Effector memory CD8-positive, alpha-beta T cell (primary cell): Measurements from ENCODE around the gene DMRTB1.

ENCODE experiments used
- ATAC-seq: fragments of 150-1000 bp; cut with Tn5 transposase; replicated peaks from 2 replicates; pipeline ENCODE4 v1.10.0; 2021; ENCODE audit warnings: mild to moderate bottlenecking, moderate library complexity
- DNase-seq, 3 experiments: peaks; one replicate each; pipeline ENCODE4 v3.0.0; 2021
- H3K27ac Mint-ChIP-seq, 2 donors: one replicate each; pipeline ENCODE4 v1.8.0; 2022; ENCODE audit warnings: mild to moderate bottlenecking in 2 of 2, mixed read lengths in 2 of 2, moderate library complexity in 2 of 2
- H3K27me3 Mint-ChIP-seq, 2 donors: one replicate each; pipeline ENCODE4 v1.8.0; 2022; ENCODE audit warnings: mixed read lengths in 2 of 2
- H3K36me3 Mint-ChIP-seq: one replicate; pipeline ENCODE4 v1.8.0; 2022; ENCODE audit warnings: mild to moderate bottlenecking, moderate library complexity, mixed read lengths; ENCODE audit not compliant: insufficient read depth
- H3K4me1 Mint-ChIP-seq, 2 donors: one replicate each; pipeline ENCODE4 v1.8.0; 2022; ENCODE audit warnings: low read depth in 2 of 2, mixed read lengths in 2 of 2
- H3K4me3 Mint-ChIP-seq, 2 donors: one replicate each; pipeline ENCODE4 v1.8.0; 2022; ENCODE audit warnings: mild to moderate bottlenecking in 2 of 2, mixed read lengths in 2 of 2, moderate library complexity in 2 of 2
- H3K9me3 Mint-ChIP-seq, 2 donors: one replicate each; pipeline ENCODE4 v1.8.0; 2022; ENCODE audit warnings: mixed read lengths in 2 of 2

The DMRTB1 gene

GRCh38 chr1:53507116-53507820 is 48.1 kb downstream of the DMRTB1 start:
- H3K9me3 Mint-ChIP-seq: no peaks in the 10 kb centered on the region
- H3K4me1 Mint-ChIP-seq: peaks cover 3 to 4% of the 10 kb centered on the region in 2 donors
- no peak for DNase-seq
- H3K4me3 Mint-ChIP-seq: no peak overlapping the region
- H3K36me3 Mint-ChIP-seq: no peaks in the 10 kb centered on the region
- H3K27me3 Mint-ChIP-seq: peaks cover 0 to 9% of the 10 kb centered on the region in 2 donors
- ATAC-seq: no peak
- H3K27ac Mint-ChIP-seq: no peak overlapping the region

GRCh38 chr1:53508056-53508990 is 49.1 kb downstream of the DMRTB1 start:
- H3K9me3 Mint-ChIP-seq: no peaks in the 10 kb centered on the region
- H3K4me1 Mint-ChIP-seq: peaks cover 3 to 4% of the 10 kb centered on the region in 2 donors
- no peak overlapping the region for H3K4me3 Mint-ChIP-seq
- peaks cover 0 to 13% of the 10 kb centered on the region in 2 donors for H3K27me3 Mint-ChIP-seq
- ATAC-seq (no peak), DNase-seq (no peak)
- H3K36me3 Mint-ChIP-seq: no peaks in the 10 kb centered on the region
- H3K27ac Mint-ChIP-seq: no peak overlapping the region

DNA sequence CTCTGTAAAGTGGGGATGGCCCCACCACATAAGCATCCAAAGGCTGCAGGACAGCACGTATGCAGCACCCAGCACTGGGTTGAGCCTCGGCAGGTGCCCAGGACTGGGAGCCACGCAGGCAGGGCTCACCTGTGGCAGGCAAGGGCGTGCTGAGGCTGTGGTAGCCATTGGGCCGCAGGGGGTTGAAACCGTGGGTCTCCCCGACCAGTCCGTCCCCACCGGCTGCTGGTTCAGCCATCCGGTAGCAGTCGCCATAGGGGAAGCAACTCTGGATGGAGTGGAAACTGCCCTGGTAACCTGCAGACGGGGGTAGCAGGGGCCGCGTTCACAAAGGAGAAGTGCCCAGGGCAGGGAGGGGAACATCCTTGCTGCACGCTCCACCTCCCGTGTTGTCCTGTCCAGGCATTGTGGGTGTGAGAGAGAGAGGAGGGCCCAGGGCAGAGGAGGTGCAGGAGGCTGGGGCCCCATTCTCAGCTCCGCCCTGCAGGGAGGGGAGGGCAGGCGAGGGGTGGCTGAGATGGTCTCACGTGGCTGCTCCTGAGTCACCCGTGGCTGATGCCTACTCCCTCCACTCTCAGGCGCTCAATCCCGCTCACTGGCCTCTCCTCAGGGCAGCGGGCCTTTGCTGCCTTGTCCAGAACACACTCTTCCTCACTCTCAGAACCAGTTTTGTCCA is 49.9 kb downstream of the DMRTB1 start:
- ATAC-seq (peak; percentile 79), DNase-seq (no peak)
- H3K36me3 Mint-ChIP-seq: no peaks in the 10 kb centered on the region
- no peaks in the 10 kb centered on the region for H3K9me3 Mint-ChIP-seq
- no peak overlapping the region for H3K27ac Mint-ChIP-seq
- peaks cover 3 to 4% of the 10 kb centered on the region in 2 donors for H3K4me1 Mint-ChIP-seq
- peaks cover 0 to 13% of the 10 kb centered on the region in 2 donors for H3K27me3 Mint-ChIP-seq
- no peak overlapping the region for H3K4me3 Mint-ChIP-seq

DNA sequence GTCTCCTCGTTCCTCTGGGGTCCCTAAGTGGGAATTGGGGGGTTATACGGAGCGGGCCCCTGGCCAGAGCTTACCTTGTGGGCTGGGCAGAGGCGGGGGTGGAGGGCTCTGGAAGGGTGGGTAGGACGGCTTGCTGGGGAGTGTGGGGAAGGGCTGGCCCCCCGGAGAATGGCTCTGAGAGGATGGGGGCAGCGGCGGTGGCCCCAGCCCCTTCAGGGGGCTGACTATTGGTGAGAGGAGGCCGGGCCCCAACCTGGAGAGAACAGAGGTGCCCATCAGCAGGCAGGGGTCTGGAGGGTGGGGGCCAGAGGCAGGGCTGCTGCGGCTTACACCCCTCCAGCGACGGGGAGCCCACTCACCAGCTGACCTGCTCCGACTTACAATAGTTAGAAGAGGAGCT is 50.6 kb downstream of the DMRTB1 start:
- H3K36me3 Mint-ChIP-seq: no peaks in the 10 kb centered on the region
- no peak for ATAC-seq
- DNase-seq: no peak
- peaks cover 3 to 4% of the 10 kb centered on the region in 2 donors for H3K4me1 Mint-ChIP-seq
- H3K27ac Mint-ChIP-seq: no peak overlapping the region
- no peak overlapping the region for H3K4me3 Mint-ChIP-seq
- H3K9me3 Mint-ChIP-seq: no peaks in the 10 kb centered on the region
- peaks cover 0 to 12% of the 10 kb centered on the region in 2 donors for H3K27me3 Mint-ChIP-seq

DNA sequence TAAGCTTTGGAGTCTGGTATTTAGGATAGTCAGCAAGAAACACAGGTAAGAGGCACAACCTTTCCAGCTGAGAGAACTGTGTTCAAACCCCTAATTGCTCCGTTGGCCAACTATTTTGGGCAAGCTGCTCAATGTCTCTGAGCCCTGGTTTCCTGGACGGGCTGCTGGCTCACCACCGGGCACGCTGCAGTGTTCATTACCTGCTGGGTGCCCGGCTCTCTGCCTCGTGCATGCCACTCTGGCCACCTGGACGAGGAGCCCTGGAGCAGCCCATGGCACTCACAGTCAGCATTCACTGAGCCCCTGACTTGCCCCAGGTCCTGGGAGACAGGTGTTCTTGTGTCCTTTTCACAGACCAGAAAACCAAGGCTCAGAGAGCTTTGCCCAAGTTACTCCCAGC is 51.0 kb downstream of the DMRTB1 start:
- no peak overlapping the region for H3K4me3 Mint-ChIP-seq
- peaks cover 0 to 12% of the 10 kb centered on the region in 2 donors for H3K27me3 Mint-ChIP-seq
- H3K4me1 Mint-ChIP-seq: peaks cover 3 to 4% of the 10 kb centered on the region in 2 donors
- H3K36me3 Mint-ChIP-seq: no peaks in the 10 kb centered on the region
- no peak overlapping the region for H3K27ac Mint-ChIP-seq
- DNase-seq: no peak
- H3K9me3 Mint-ChIP-seq: no peaks in the 10 kb centered on the region
- no peak for ATAC-seq

DNA sequence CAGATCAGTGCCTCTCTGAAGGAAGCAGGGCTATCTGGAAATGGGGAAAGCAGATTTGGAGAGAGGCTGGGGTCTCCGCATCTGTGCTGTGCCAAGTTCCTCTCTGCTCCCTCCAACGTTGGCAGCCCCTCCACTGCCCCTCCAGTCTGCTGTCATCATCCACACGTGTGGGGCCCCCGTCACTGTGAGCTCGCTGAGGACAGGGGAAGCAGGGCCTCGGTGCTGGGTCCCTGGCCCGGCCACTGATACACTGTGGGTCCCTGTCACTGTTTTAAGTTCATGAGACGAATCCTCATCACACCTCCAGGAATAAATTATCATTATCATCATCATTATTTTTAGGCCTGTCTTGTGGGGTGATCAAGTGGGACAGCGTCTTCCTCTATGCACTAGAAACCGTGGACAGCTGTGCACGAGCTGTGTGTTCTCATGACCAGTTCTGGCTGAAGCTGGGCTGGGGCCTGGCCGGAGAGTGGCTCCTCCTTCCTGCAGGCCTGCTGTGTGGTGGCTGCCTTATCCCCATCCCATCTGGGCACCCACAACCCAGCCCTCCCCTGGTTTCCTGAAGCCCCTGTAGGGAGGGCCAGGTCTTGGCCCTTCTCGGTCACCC is 52.2 kb downstream of the DMRTB1 start:
- H3K27ac Mint-ChIP-seq: no peak overlapping the region
- H3K36me3 Mint-ChIP-seq: peaks cover 2% of the 10 kb centered on the region
- no peak overlapping the region for H3K4me3 Mint-ChIP-seq
- H3K9me3 Mint-ChIP-seq: no peaks in the 10 kb centered on the region
- ATAC-seq: no peak
- H3K27me3 Mint-ChIP-seq: peaks cover 0 to 12% of the 10 kb centered on the region in 2 donors
- peaks cover 3 to 4% of the 10 kb centered on the region in 2 donors for H3K4me1 Mint-ChIP-seq
- DNase-seq: no peak

GRCh38 chr1:53511933-53512806 is 53.0 kb downstream of the DMRTB1 start:
- H3K36me3 Mint-ChIP-seq: peaks cover 2% of the 10 kb centered on the region
- H3K27me3 Mint-ChIP-seq: peaks cover 0 to 12% of the 10 kb centered on the region in 2 donors
- H3K9me3 Mint-ChIP-seq: no peaks in the 10 kb centered on the region
- H3K4me1 Mint-ChIP-seq: peaks cover 3 to 4% of the 10 kb centered on the region in 2 donors
- H3K4me3 Mint-ChIP-seq: no peak overlapping the region
- ATAC-seq (no peak), DNase-seq (no peak)
- no peak overlapping the region for H3K27ac Mint-ChIP-seq

DNA sequence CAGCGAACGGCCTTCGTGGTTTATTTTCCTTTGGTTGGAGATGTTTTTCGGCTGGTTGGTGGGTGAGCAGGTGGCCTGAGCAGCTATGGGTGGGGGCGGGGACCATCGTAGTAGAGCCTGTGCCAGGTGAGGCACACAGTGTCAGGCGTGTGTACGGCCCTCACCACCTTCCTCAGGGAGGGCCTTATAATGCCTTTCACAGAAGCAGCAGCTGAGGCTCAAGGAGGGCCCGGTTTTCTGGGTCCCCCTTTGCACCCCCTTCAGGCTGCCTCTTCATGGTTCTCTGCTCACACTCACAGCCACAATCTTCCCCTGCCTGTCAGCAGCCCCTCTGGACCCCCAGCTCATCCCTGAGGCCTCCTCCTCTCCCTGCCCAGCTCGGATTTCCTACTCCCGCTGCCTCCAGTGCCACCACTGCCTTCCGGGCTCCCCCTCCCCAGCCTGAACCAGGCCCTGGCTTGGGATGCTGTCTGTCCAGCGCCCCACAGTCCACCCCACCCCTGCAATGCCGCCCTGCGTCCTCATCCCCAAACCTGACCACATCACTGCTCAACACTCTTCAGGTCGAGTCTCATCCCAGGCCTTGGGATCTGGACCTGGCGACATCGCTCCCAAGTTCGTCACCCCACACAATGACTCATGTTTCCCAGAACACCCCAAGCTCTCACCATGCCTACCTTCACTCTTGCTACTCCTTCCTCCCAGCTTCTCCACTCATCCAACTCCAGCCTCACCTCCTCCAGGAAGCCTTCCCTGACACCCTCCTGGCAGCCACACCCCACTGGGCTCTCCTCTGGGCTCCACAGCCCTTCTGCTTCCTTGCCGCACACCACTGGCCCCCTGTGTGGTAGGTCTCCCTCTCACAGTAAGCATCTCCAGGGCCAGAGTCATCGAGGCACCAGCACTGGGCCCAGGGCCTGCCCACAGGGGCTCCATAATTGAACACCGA is 53.9 kb downstream of the DMRTB1 start:
- peaks cover 2% of the 10 kb centered on the region for H3K36me3 Mint-ChIP-seq
- DNase-seq (no peak), ATAC-seq (no peak)
- peaks cover 3 to 4% of the 10 kb centered on the region in 2 donors for H3K4me1 Mint-ChIP-seq
- peaks cover 0 to 12% of the 10 kb centered on the region in 2 donors for H3K27me3 Mint-ChIP-seq
- peak overlapping the region in 1 of 2 donors; percentile 7 for H3K27ac Mint-ChIP-seq
- H3K9me3 Mint-ChIP-seq: no peaks in the 10 kb centered on the region
- H3K4me3 Mint-ChIP-seq: no peak overlapping the region

GRCh38 chr1:53513846-53514245 is 54.6 kb downstream of the DMRTB1 start:
- no peak overlapping the region for H3K4me3 Mint-ChIP-seq
- peaks cover 3 to 4% of the 10 kb centered on the region in 2 donors for H3K4me1 Mint-ChIP-seq
- DNase-seq: no peak
- ATAC-seq: no peak
- H3K36me3 Mint-ChIP-seq: peaks cover 2% of the 10 kb centered on the region
- H3K27ac Mint-ChIP-seq: peak overlapping the region in 1 of 2 donors; percentile 7
- H3K27me3 Mint-ChIP-seq: peaks cover 0 to 12% of the 10 kb centered on the region in 2 donors
- no peaks in the 10 kb centered on the region for H3K9me3 Mint-ChIP-seq

DNA sequence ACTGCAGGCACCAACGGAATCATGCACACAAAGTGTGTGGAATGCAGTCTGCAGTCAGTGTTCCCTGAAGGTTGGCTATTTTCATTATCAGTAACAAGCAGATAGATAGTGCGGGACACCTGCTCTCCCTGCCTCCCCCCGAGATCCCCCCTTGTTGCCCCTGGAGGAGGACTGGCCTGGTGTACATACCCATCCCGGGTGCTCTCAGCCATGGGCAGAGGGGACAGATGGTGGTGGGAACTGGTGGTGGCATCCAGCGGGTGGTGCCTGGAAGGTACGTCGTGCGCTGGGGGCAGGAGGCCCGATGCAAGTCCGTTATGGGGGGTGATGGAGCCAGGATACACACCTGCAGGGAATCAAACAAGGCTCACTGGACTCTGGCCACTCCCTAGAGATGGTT is 55.2 kb downstream of the DMRTB1 start:
- no peak overlapping the region for H3K4me3 Mint-ChIP-seq
- no peak overlapping the region for H3K27ac Mint-ChIP-seq
- no peak for ATAC-seq
- peaks cover 0 to 12% of the 10 kb centered on the region in 2 donors for H3K27me3 Mint-ChIP-seq
- DNase-seq: no peak
- H3K36me3 Mint-ChIP-seq: peaks cover 2% of the 10 kb centered on the region
- H3K4me1 Mint-ChIP-seq: no peaks in the 10 kb centered on the region
- no peaks in the 10 kb centered on the region for H3K9me3 Mint-ChIP-seq

GRCh38 chr1:53516181-53516580 is 57.0 kb downstream of the DMRTB1 start:
- Mint-ChIP-seq H3K4me1 (no peaks in the 10 kb centered on the region), H3K27ac (no peak overlapping the region), H3K27me3 (peaks cover 0 to 16% of the 10 kb centered on the region in 2 donors), H3K4me3 (no peak overlapping the region), H3K9me3 (no peaks in the 10 kb centered on the region), H3K36me3 (peaks cover 2% of the 10 kb centered on the region)
- DNase-seq: no peak
- no peak for ATAC-seq
